Measurements from ENCODE around the gene IWS1.

- TF ChIP-seq, protein P1, sequence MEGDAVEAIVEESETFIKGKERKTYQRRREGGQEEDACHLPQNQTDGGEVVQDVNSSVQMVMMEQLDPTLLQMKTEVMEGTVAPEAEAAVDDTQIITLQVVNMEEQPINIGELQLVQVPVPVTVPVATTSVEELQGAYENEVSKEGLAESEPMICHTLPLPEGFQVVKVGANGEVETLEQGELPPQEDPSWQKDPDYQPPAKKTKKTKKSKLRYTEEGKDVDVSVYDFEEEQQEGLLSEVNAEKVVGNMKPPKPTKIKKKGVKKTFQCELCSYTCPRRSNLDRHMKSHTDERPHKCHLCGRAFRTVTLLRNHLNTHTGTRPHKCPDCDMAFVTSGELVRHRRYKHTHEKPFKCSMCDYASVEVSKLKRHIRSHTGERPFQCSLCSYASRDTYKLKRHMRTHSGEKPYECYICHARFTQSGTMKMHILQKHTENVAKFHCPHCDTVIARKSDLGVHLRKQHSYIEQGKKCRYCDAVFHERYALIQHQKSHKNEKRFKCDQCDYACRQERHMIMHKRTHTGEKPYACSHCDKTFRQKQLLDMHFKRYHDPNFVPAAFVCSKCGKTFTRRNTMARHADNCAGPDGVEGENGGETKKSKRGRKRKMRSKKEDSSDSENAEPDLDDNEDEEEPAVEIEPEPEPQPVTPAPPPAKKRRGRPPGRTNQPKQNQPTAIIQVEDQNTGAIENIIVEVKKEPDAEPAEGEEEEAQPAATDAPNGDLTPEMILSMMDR (conservative IDR thresholded peaks at IDR 0.05; ENCODE audit: low read length) = no peak
- TF ChIP-seq EZH2phosphoT487 (IDR thresholded peaks at IDR 0.05; ENCODE audit: borderline replicate concordance, low read depth, low read length) = no peak
These were observed 18.2 kb downstream of the IWS1 start for GRCh38 chr2:127508023-127508630.

Data from OCI-LY7 (cell line).